CD4-positive, alpha-beta T cell (primary cell): ENCODE results near the gene DMRTA1. TPM values are rescaled to one million over a fixed set of nuclear protein-coding genes. Genes with fewer than 3 reads are reported as not detected.
A peak's percentile ranks its signal among the peaks of the same experiment; 100 is the strongest.

Experiments
- ATAC-seq: fragments of 200-7000 bp; cut with Tn5 transposase; one replicate; pipeline ENCODE4 v1.10.0; 2022; ENCODE audit warnings: mild to moderate bottlenecking; ENCODE audit not compliant: poor library complexity
- CTCF ChIA-PET: fragments of 350-600 bp; sonication (Branson Sonifier 250); formaldehyde crosslinking; loops from one replicate; lab custom pipeline; 2021; ENCODE audit warnings: antibody characterized with exemption, inconsistent platforms; lab: Charles Lee
- POLR2A ChIA-PET: fragments of 350-600 bp; sonication (Branson Sonifier 250); formaldehyde crosslinking; loops from one replicate; lab custom pipeline; 2021; ENCODE audit warnings: antibody characterized with exemption, inconsistent platforms; lab: Charles Lee
- DNase-seq, 14 experiments: peaks; one replicate each; pipeline ENCODE4 v3.0.0-alpha.2; 2013 to 2020; ENCODE audit warnings: mixed read lengths in 2 of 14
- H3K27ac ChIP-seq, 2 donors: one replicate each; pipeline versions ENCODE4 v1.5.1 to v1.7.0; 2013; ENCODE audit warnings: low read length in 2 of 2, low read depth in 1 of 2, mild to moderate bottlenecking in 1 of 2
- H3K27me3 ChIP-seq, 2 experiments: 1 replicate in 1 of 2; 2 replicates in 1 of 2; pipeline versions ENCODE4 v1.6.1 to v1.7.0; 2013; ENCODE audit warnings: low read length in 2 of 2, control low read depth in 1 of 2, mild to moderate bottlenecking in 1 of 2, moderate library complexity in 1 of 2; ENCODE audit not compliant: insufficient read depth in 2 of 2, control insufficient read depth in 1 of 2
- H3K36me3 ChIP-seq: one replicate; pipeline ENCODE4 v1.6.1; 2013; ENCODE audit warnings: low read length, control low read depth; ENCODE audit not compliant: insufficient read depth
- H3K4me1 ChIP-seq: one replicate; pipeline ENCODE4 v1.6.1; 2013; ENCODE audit warnings: low read length, control low read depth; ENCODE audit not compliant: insufficient read depth
- H3K4me3 ChIP-seq: one replicate; pipeline ENCODE4 v1.5.1; 2013; ENCODE audit warnings: mild to moderate bottlenecking, low read length, moderate library complexity
- H3K9me3 ChIP-seq, 2 experiments: 1 replicate in 1 of 2; 2 replicates in 1 of 2; pipeline versions ENCODE4 v1.6.1 to v1.7.0; 2013; ENCODE audit warnings: low read length in 2 of 2, mild to moderate bottlenecking in 2 of 2, control low read depth in 1 of 2, moderate library complexity in 1 of 2; ENCODE audit not compliant: control insufficient read depth in 1 of 2, insufficient read depth in 1 of 2
- H3K27ac Mint-ChIP-seq: one replicate; pipeline ENCODE4 v1.8.0; 2020; ENCODE audit warnings: mixed read lengths
- H3K27me3 Mint-ChIP-seq: one replicate; pipeline ENCODE4 v1.8.0; 2021; ENCODE audit warnings: mixed read lengths
- H3K36me3 Mint-ChIP-seq: one replicate; pipeline ENCODE4 v1.8.0; 2021; ENCODE audit warnings: low read depth, mixed read lengths
- H3K4me1 Mint-ChIP-seq: one replicate; pipeline ENCODE4 v1.8.0; 2021; ENCODE audit warnings: low read depth, mixed read lengths
- H3K4me3 Mint-ChIP-seq: one replicate; pipeline ENCODE4 v1.8.0; 2020; ENCODE audit warnings: mild to moderate bottlenecking, mixed read lengths
- H3K9me3 Mint-ChIP-seq: one replicate; pipeline ENCODE4 v1.8.0; 2020; ENCODE audit warnings: mixed read lengths
- intact Hi-C, 2 experiments: fragments of 100-400 bp; cut with DNase I in 1 of 2; cut with micrococcal nuclease in 1 of 2; formaldehyde crosslinking; loops; one replicate each; pipeline versions ENCODE4 v1.15.1 to v1.9.0; 2023 to 2025; cut with DNase I, micrococcal nuclease
- polyA plus RNA-seq, 2 donors: library from polyadenylated mRNA; unstranded; fragments of 120-200 nt; gene quantifications; one replicate each; pipeline ENCODE4 v1.2.1, GENCODE V29; 2013
- total RNA-seq, 174 experiments: library from RNA in 2 of 174; stranded (reverse) in 2 of 174; gene quantifications; one replicate each; pipeline ENCODE4 v1.2.3 and lab custom pipeline; 2021 to 2026
- TF ChIP-seq, protein P1 (sequence below): fragments of 200-600 bp; IDR thresholded peaks from one replicate; pipeline ENCODE4 v1.8.0; 2022; ENCODE audit warnings: antibody characterized with exemption, mild to moderate bottlenecking

Gene DMRTA1, protein sequence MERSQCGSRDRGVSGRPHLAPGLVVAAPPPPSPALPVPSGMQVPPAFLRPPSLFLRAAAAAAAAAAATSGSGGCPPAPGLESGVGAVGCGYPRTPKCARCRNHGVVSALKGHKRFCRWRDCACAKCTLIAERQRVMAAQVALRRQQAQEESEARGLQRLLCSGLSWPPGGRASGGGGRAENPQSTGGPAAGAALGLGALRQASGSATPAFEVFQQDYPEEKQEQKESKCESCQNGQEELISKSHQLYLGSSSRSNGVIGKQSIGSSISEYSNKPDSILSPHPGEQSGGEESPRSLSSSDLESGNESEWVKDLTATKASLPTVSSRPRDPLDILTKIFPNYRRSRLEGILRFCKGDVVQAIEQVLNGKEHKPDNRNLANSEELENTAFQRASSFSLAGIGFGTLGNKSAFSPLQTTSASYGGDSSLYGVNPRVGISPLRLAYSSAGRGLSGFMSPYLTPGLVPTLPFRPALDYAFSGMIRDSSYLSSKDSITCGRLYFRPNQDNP
- total RNA-seq: not detected
- polyA plus RNA-seq (2013, experiment 1 of 2): not detected
- 0.01 TPM for polyA plus RNA-seq (2013, experiment 2 of 2)
- total RNA-seq (lab: John Stamatoyannopoulos, UW): 0 to 0.40 (median 0) reads per million in 172 experiments

DNA sequence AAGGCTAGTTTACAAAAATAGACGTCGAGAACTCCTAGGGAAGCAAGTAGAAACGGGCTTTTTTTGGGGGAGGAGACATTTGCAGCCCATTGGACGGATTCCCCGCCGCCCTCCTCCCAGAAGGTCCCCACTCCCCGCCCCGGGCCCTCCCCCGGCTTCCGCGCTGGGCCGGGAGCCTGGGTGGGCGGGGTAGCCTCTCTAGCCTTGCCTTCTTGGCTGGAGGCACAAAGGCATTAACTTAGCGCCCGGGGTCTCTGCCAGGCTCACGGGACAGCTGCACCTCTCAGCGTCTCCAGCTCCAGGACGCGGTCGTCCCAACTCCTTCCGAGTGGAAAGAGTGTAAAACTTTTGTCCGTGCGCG, at the start of gene DMRTA1:
TSS of gene DMRTA1 (plus strand) at position 236 of the 361 bp plus-strand sequence. CDS start 242 bp downstream, outside the sequence.
- POLR2A ChIA-PET: no interaction called here
- intact Hi-C loops: no loop called here
- no peaks in the 10 kb centered on the region for H3K36me3 ChIP-seq
- ATAC-seq: no peak
- peak within 1 kb of the TSS; percentile 19 for H3K4me3 ChIP-seq
- H3K9me3 Mint-ChIP-seq: no peaks in the 10 kb centered on the region
- H3K27me3 ChIP-seq: peaks cover 20 to 55% of the 10 kb centered on the region in 2 experiments
- peaks cover 14% of the 10 kb centered on the region for H3K4me1 ChIP-seq
- CTCF ChIA-PET: no interaction called here
- H3K9me3 ChIP-seq: peaks cover 6 to 8% of the 10 kb centered on the region in 2 experiments
- no peak within 1 kb of the TSS for H3K27ac Mint-ChIP-seq
- no peak within 1 kb of the TSS for H3K27ac ChIP-seq
- TF ChIP-seq, protein P1, sequence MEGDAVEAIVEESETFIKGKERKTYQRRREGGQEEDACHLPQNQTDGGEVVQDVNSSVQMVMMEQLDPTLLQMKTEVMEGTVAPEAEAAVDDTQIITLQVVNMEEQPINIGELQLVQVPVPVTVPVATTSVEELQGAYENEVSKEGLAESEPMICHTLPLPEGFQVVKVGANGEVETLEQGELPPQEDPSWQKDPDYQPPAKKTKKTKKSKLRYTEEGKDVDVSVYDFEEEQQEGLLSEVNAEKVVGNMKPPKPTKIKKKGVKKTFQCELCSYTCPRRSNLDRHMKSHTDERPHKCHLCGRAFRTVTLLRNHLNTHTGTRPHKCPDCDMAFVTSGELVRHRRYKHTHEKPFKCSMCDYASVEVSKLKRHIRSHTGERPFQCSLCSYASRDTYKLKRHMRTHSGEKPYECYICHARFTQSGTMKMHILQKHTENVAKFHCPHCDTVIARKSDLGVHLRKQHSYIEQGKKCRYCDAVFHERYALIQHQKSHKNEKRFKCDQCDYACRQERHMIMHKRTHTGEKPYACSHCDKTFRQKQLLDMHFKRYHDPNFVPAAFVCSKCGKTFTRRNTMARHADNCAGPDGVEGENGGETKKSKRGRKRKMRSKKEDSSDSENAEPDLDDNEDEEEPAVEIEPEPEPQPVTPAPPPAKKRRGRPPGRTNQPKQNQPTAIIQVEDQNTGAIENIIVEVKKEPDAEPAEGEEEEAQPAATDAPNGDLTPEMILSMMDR: no peak
- peak within 1 kb of the TSS; percentile 59 for H3K4me3 Mint-ChIP-seq
- H3K27me3 Mint-ChIP-seq: peaks cover 61% of the 10 kb centered on the region
- H3K4me1 Mint-ChIP-seq: peaks cover 4% of the 10 kb centered on the region
- DNase-seq: peak in 3 of 14 experiments; percentile 3 to 12 (median 7)
- H3K36me3 Mint-ChIP-seq: no peaks in the 10 kb centered on the region

DNA sequence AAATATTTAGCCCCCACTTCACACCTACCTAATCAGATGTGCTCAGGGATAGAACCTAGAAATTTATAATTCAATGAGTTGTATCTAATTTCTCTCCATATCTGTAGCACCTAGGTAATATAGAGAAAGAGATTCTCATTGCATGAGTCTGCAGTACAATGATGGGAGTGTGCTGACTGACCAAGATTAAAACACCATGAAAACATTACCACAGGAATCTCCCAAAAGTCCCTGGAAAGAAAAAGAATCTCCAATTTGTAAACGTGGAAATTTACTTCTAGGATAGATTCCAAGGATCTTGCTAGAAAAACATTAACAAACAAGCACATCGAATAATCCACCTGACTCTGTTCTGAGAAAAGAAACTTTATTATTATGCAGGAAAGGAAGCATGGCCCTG, 45.0 kb upstream of the DMRTA1 start:
- no peak overlapping the region for H3K4me3 ChIP-seq
- H3K4me1 ChIP-seq: no peaks in the 10 kb centered on the region
- no peaks in the 10 kb centered on the region for H3K4me1 Mint-ChIP-seq
- TF ChIP-seq, protein P1: no peak
- no peak for ATAC-seq
- no peak for DNase-seq
- no peaks in the 10 kb centered on the region for H3K27me3 ChIP-seq
- H3K27ac ChIP-seq: no peak overlapping the region
- H3K36me3 Mint-ChIP-seq: no peaks in the 10 kb centered on the region
- ChIA-PET POLR2A (no interaction called here), CTCF (no interaction called here)
- intact Hi-C loops: no loop called here
- no peaks in the 10 kb centered on the region for H3K9me3 ChIP-seq
- H3K27ac Mint-ChIP-seq: no peak overlapping the region
- H3K4me3 Mint-ChIP-seq: no peak overlapping the region
- H3K36me3 ChIP-seq: no peaks in the 10 kb centered on the region
- H3K27me3 Mint-ChIP-seq: peaks cover 12% of the 10 kb centered on the region
- H3K9me3 Mint-ChIP-seq: no peaks in the 10 kb centered on the region

DNA sequence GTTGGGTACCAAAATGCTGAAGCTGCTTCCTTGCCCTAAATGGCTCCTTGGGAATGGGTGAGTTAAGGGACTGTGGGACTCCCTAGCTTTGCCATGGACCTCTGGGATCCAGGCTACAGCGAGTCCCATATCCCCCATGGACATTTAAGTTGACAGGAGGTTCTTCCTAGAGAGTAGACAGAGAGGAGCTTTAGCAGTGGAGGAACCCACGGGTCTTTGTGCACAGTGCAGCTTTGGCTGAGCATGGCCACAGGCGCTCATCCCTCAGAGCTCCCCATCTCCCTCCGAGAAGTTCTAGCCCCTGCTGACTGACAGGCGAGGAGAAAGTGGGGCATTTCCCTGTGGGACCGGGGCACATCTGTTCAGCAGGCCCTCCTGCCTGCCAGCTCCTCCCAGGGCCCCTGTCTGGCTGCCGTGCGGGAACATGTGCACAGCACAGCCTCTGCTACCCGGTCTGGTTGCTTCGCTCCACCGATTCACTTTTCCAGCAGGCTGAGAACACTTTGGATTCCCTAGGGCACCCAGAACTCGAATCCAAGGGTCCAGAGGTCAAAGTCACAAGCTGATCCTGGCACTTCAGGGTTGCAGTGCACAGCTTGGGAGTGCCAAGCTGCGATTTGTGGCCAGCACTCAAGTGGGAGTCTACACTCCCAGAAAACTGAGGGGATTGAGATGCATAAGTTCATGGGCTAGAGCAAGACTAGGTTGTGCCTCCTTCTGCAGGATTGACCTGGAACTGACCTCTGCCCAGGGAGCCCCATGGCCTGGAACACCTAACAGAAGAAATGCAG, 40.6 kb upstream of the DMRTA1 start:
- peaks cover 6% of the 10 kb centered on the region for H3K27me3 Mint-ChIP-seq
- H3K27ac ChIP-seq: no peak overlapping the region
- H3K4me1 ChIP-seq: no peaks in the 10 kb centered on the region
- H3K27ac Mint-ChIP-seq: no peak overlapping the region
- no peak for ATAC-seq
- ChIA-PET POLR2A (no interaction called here), CTCF (no interaction called here)
- TF ChIP-seq, protein P1: no peak
- no peaks in the 10 kb centered on the region for H3K9me3 ChIP-seq
- H3K27me3 ChIP-seq: no peaks in the 10 kb centered on the region
- H3K36me3 ChIP-seq: no peaks in the 10 kb centered on the region
- intact Hi-C loops: no loop called here
- H3K4me3 ChIP-seq: no peak overlapping the region
- no peak overlapping the region for H3K4me3 Mint-ChIP-seq
- no peak for DNase-seq
- no peaks in the 10 kb centered on the region for H3K36me3 Mint-ChIP-seq
- no peaks in the 10 kb centered on the region for H3K4me1 Mint-ChIP-seq
- no peaks in the 10 kb centered on the region for H3K9me3 Mint-ChIP-seq
